NOMO-1 treated with DMSO at 0.1 percent for 48 hours (cell line): ENCODE data around the gene BARHL1.

Source experiments
- DNase-seq: peaks from one replicate; lab custom pipeline; 2025; ENCODE audit not compliant: unreplicated experiment; lab: John Stamatoyannopoulos, UW

The BARHL1 gene

GRCh38 chr9:132582276-132582785, at the start of gene BARHL1:
Gene BARHL1, plus strand, starts transcription at chr9:132582606. Its CDS starts 192 bp downstream, at chr9:132582798.
- no peak for DNase-seq

GRCh38 chr9:132534832-132535231, 47.6 kb upstream of the BARHL1 start:
- DNase-seq, result no peak

GRCh38 chr9:132536124-132536523, 46.3 kb upstream of the BARHL1 start:
- DNase-seq, result no peak

GRCh38 chr9:132537352-132537751, 45.1 kb upstream of the BARHL1 start:
- no peak for DNase-seq

GRCh38 chr9:132538071-132538470, 44.3 kb upstream of the BARHL1 start:
- no peak for DNase-seq

- no peak for DNase-seq
These were observed 43.3 kb upstream of the BARHL1 start for GRCh38 chr9:132539096-132539495.

GRCh38 chr9:132541051-132541450, 41.4 kb upstream of the BARHL1 start:
- no peak for DNase-seq

GRCh38 chr9:132541870-132542830, 40.3 kb upstream of the BARHL1 start:
- DNase-seq, result no peak

GRCh38 chr9:132543251-132543650, 39.2 kb upstream of the BARHL1 start:
- DNase-seq, result no peak

GRCh38 chr9:132543960-132544359, 38.4 kb upstream of the BARHL1 start:
- DNase-seq, result no peak

- no peak for DNase-seq
These were observed 36.8 kb upstream of the BARHL1 start for GRCh38 chr9:132545578-132545977.

GRCh38 chr9:132546148-132547051, 36.0 kb upstream of the BARHL1 start:
- DNase-seq, result no peak

GRCh38 chr9:132547052-132547431, 35.4 kb upstream of the BARHL1 start:
- no peak for DNase-seq

- DNase-seq, result no peak
These were observed 35.0 kb upstream of the BARHL1 start for GRCh38 chr9:132547436-132547835.

- no peak for DNase-seq
These were observed 34.3 kb upstream of the BARHL1 start for GRCh38 chr9:132547976-132548730.

GRCh38 chr9:132548751-132549640, 33.4 kb upstream of the BARHL1 start:
- no peak for DNase-seq

GRCh38 chr9:132551556-132551955, 30.9 kb upstream of the BARHL1 start:
- DNase-seq, result no peak

- no peak for DNase-seq
These were observed 30.4 kb upstream of the BARHL1 start for GRCh38 chr9:132552041-132552440.

GRCh38 chr9:132554755-132555154, 27.7 kb upstream of the BARHL1 start:
- no peak for DNase-seq

GRCh38 chr9:132555528-132555927, 26.9 kb upstream of the BARHL1 start:
- DNase-seq, result no peak
